ENCODE data around the gene CLSTN3.
A peak's percentile ranks its signal among the peaks of the same experiment; 100 is the strongest.

CLSTN3 gene

DNA sequence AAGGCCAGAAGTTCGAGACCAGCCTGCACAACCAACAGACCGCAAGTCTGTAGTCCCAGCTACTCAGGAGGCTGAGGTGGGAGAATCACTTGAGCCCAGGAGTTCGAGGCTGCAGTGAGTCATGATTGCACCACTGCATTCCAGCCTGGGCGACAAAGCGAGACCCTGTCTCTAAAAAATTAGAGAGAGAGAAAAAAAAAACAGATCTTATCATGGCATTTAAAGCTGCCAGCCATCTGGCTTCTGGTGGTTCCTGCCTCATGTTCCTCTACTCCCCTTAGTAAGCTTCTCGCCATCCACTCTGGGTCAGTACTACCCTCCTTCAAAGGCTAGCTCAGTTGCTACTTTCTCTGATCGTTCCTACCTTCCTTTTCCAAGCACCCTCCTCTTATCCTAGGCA is 16.1 kb downstream of the CLSTN3 start:
- H3K4me1 Mint-ChIP-seq: peaks cover 28% of the 10 kb centered on the region
- ATAC-seq: no peak
- H3K4me3 Mint-ChIP-seq: no peak overlapping the region
- DNase-seq (ENCODE audit: low spot score in 2 of 2): no peak
- H3K9me3 Mint-ChIP-seq: no peaks in the 10 kb centered on the region
- H3K27ac Mint-ChIP-seq: peak overlapping the region; percentile 27
- peaks cover 97% of the 10 kb centered on the region for H3K36me3 Mint-ChIP-seq

DNA sequence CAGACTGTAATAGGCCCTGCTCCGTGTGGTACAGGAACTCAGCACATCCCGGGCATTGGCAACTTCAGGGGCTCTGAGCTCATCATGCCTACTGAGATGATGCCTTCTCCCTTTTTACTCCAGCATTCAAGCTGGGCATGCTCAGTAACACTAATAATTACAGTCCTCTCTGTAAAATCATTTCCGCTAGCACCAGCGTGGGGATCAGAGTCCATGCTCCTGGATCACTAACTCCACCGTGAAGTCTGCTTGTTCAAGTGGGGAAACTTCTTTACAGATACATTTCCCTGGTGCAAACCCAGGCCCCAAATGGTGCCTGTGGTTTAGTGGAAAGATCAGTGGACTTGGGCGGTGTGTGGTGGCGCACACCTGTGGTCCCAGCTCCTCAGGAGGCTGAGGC is 16.7 kb downstream of the CLSTN3 start:
- no peak for DNase-seq (ENCODE audit: low spot score in 2 of 2)
- no peak for ATAC-seq
- Mint-ChIP-seq H3K27ac (peak overlapping the region; percentile 27), H3K4me1 (peaks cover 22% of the 10 kb centered on the region), H3K4me3 (no peak overlapping the region), H3K9me3 (no peaks in the 10 kb centered on the region), H3K36me3 (peaks cover 97% of the 10 kb centered on the region)

DNA sequence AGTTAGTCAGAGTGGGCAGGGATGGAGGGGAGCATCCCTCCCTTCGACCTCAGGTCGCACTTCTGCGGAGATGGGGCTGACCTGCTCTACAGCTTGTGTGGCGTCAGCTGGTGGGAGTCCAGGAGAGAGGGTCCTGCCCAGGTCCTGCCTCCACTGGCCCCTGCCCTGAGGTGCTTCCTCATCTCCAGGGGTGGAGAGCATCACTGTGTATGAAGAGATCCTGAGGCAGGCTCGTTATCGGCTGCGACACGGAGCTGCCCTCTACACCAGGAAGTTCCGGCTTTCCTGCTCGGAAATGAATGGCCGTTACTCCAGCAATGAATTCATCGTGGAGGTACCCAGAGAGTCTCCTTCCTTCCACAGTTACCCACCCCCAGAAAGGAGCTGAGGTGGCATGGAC is 20.2 kb downstream of the CLSTN3 start:
- H3K27ac Mint-ChIP-seq: peak overlapping the region; percentile 16
- H3K4me3 Mint-ChIP-seq: no peak overlapping the region
- no peaks in the 10 kb centered on the region for H3K9me3 Mint-ChIP-seq
- ATAC-seq (no peak), DNase-seq (ENCODE audit: low spot score in 2 of 2) (no peak)
- peaks cover 98% of the 10 kb centered on the region for H3K36me3 Mint-ChIP-seq
- H3K4me1 Mint-ChIP-seq: peaks cover 11% of the 10 kb centered on the region

DNA sequence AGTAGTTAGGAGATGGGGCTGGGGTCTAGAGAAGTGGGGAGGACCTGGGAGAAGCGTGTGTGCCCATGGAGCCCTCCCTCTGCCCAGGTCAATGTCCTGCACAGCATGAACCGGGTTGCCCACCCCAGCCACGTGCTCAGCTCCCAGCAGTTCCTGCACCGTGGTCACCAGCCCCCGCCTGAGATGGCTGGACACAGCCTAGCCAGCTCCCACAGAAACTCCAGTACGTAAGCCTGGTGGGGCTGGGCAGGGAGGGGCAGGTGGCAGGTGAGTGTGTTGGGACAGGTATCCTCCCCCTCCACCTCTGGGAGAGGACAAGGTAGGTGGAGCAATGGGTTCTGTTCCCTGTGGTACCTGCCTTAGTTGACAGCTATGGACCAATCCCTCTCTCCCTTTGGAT is 20.7 kb downstream of the CLSTN3 start:
- H3K4me1 Mint-ChIP-seq: peaks cover 7% of the 10 kb centered on the region
- ATAC-seq (no peak), DNase-seq (ENCODE audit: low spot score in 2 of 2) (no peak)
- no peaks in the 10 kb centered on the region for H3K9me3 Mint-ChIP-seq
- H3K27ac Mint-ChIP-seq: no peak overlapping the region
- H3K4me3 Mint-ChIP-seq: no peak overlapping the region
- H3K36me3 Mint-ChIP-seq: peaks cover 94% of the 10 kb centered on the region

DNA sequence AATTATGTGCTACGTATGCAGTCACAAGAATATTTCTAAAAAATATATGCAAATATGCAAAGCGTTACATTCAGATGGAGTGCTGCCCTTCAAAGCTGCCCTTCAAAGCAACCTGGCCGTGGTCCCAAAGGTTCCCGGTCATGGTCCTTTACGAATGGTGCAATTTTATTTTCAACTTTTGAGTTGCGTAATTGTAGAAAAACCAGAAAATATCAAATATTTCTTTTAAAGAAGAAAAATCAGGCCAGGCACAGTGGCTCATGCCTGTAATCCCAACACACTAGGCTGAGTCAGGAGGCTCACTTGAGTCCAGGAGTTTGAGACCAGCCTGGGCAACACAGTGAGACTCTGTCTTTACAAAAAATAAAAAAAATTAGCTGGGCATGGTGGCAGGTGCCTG is 21.4 kb downstream of the CLSTN3 start:
- Mint-ChIP-seq H3K4me3 (no peak overlapping the region), H3K4me1 (peaks cover 6% of the 10 kb centered on the region), H3K36me3 (peaks cover 87% of the 10 kb centered on the region), H3K9me3 (no peaks in the 10 kb centered on the region), H3K27ac (no peak overlapping the region)
- DNase-seq (ENCODE audit: low spot score in 2 of 2) (no peak), ATAC-seq (no peak)

DNA sequence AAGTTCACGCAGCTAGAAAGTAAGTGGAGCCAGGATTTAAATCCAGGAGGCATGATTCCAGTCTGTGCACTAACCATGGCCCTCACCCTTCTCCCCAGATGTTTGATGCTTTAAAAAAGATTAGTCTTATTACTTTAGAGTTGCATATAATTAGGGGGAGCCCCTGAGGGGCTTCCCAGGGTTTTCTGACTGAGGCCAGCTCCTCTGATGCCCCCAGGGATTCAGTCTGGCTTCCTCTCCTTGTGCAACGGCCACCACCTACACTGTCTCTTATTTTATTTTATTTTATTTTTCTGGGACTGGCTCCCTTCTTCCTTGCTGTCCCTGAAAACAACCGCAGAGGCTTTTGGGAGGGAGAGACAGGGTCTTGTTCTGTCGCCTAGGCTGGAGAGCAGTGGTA is 22.6 kb downstream of the CLSTN3 start:
- Mint-ChIP-seq H3K4me1 (peaks cover 11% of the 10 kb centered on the region), H3K4me3 (no peak overlapping the region), H3K27ac (peak overlapping the region; percentile 38), H3K9me3 (no peaks in the 10 kb centered on the region), H3K36me3 (peaks cover 80% of the 10 kb centered on the region)
- DNase-seq (ENCODE audit: low spot score in 2 of 2) (no peak), ATAC-seq (no peak)

DNA sequence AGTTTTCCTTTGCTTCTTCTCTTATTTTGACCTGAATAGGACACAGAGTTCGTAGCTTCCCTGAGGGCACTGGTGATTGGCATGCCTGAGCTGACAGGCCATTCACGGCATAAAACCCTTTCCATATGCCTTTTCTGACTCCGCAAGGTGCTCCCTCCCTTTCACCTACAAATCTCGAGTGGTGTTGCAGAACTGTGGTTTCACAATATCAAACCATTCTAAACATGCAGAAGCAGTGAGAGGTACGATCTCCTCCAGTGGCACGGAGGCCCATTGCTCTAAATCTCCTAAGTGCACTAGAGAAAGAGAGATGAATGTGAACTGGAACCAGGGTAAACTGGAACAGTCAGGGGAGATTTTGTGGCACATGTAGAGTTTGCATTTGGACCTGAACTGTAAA is 23.9 kb downstream of the CLSTN3 start:
- Mint-ChIP-seq H3K27ac (no peak overlapping the region), H3K9me3 (no peaks in the 10 kb centered on the region), H3K36me3 (peaks cover 71% of the 10 kb centered on the region), H3K4me1 (peaks cover 11% of the 10 kb centered on the region), H3K4me3 (no peak overlapping the region)
- ATAC-seq (no peak), DNase-seq (ENCODE audit: low spot score in 2 of 2) (no peak)

DNA sequence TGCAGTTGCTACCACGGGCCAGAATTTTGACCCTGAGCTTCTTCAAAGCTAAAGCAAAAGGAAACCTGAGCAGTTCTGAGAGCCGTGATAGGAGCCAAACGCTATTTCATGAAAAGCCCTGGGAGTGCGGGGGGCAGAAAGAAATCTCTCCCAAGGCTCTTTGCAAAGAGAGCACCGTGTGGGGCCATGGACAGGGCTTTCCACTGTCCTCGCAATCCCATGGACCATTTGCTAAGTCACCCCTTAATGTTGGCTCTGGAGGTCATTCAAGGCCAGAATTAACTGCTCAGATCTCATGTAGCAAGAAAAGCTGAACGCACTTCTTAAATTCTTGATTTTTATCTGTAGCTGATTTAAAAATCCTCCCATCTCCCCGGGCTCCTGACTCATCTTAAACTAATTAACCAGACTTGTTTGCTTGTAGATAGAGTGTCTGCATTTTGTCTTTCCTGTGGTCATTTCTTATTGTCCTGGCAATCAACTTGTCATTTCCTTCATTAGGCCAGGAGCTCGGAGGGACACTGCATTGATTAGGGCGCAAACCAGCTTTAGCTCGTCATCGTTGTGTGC is 24.8 kb downstream of the CLSTN3 start:
- ATAC-seq (no peak), DNase-seq (ENCODE audit: low spot score in 2 of 2) (no peak)
- no peak overlapping the region for H3K27ac Mint-ChIP-seq
- H3K9me3 Mint-ChIP-seq: no peaks in the 10 kb centered on the region
- peaks cover 63% of the 10 kb centered on the region for H3K36me3 Mint-ChIP-seq
- H3K4me3 Mint-ChIP-seq: no peak overlapping the region
- H3K4me1 Mint-ChIP-seq: peaks cover 14% of the 10 kb centered on the region

DNA sequence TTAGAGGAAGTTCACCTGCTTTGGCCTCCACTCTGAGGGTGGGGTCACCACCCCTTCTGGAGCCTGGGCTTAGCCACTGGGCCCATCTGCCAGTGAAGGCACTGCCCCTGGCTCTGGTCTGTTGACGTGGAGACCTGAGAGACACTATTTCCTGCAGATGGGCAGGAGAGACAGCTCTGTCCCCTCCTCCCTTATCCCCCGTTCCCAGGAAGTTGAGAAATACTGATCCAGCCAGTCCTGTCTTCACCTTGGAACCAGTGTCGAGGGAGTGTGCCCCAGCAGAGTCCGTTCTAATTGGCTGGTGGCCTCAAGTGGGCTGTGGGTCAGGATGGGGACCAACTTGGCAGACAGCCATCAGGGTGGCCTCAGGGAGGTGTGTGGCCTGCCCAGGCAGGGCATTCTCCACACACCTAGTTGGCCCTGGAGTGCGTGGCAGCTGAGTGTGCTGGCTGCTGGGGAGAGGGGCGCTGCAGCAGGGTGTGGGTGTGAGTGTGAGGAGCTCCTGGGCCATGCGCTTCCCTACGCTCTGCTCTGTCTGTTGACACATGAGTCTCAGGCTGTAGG is 25.4 kb downstream of the CLSTN3 start:
- peaks cover 63% of the 10 kb centered on the region for H3K36me3 Mint-ChIP-seq
- no peak overlapping the region for H3K4me3 Mint-ChIP-seq
- no peak overlapping the region for H3K27ac Mint-ChIP-seq
- ATAC-seq (no peak), DNase-seq (ENCODE audit: low spot score in 2 of 2) (no peak)
- H3K4me1 Mint-ChIP-seq: peaks cover 19% of the 10 kb centered on the region
- H3K9me3 Mint-ChIP-seq: no peaks in the 10 kb centered on the region

DNA sequence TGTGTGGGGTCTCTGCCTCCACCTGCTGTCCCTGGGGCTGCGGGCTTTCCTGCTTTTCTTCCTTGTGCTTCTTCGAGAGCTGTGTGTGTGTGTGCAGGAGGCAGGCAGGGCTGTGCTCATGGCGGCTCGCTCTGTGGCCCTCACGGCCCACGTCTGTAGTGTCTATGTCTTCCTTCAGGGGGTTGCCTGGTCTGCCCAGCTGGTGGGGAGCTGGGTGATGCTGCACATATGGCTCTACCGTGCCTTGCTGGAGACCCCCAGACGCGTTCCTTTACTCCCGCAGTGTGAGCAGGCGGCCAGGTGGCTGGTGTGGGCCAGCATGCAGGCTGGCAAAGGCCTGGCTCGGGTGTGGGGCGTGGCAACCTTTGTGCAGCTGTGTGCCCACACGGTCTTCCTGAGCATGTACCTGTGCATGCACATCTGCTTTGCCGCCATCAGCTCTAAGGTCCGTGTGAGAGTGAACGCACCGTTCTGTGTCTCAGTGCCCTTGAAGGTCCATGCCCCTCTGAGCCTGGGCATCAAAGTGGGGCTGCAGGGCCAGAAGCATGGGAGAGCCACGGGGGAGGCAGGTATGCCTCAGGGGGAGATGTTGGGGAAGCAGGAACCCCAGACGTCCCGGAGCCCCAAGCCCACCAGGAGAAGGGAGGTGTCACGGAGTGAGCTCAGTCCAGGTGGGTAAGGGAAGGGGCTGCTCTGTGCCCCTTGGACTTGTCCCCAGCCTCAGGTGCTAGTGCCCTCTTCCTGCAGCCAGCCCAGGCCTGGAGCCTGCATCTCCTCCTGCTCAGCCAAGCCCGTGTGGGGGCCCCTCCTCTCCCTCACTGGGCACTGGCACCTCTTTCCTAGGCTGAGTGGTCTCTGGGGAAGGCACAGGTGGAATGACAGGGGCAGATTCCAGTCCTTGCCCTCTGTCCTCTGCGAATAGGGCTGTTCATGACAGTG is 26.4 kb downstream of the CLSTN3 start:
- H3K4me1 Mint-ChIP-seq: peaks cover 21% of the 10 kb centered on the region
- ATAC-seq: no peak
- DNase-seq (ENCODE audit: low spot score in 2 of 2): no peak
- H3K27ac Mint-ChIP-seq: peak overlapping the region; percentile 83
- no peak overlapping the region for H3K4me3 Mint-ChIP-seq
- H3K36me3 Mint-ChIP-seq: peaks cover 57% of the 10 kb centered on the region
- H3K9me3 Mint-ChIP-seq: no peaks in the 10 kb centered on the region

DNA sequence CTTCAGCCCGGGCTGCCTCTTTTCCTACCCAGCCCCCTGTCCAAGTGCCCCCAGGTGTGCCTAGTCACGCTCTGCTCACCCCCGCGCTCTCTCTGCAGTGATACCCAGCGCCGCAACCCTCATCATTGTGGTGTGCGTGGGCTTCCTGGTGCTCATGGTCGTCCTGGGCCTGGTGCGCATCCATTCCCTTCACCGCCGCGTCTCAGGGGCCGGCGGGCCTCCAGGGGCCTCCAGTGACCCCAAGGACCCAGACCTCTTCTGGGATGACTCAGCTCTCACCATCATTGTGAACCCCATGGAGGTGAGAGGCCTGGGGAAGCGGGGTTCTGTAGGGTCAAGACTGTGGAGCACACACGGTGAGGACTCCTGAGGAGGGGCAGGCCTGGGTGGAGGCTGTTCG is 27.2 kb downstream of the CLSTN3 start:
- ATAC-seq (no peak), DNase-seq (ENCODE audit: low spot score in 2 of 2) (no peak)
- peaks cover 49% of the 10 kb centered on the region for H3K36me3 Mint-ChIP-seq
- H3K4me1 Mint-ChIP-seq: peaks cover 23% of the 10 kb centered on the region
- H3K9me3 Mint-ChIP-seq: no peaks in the 10 kb centered on the region
- H3K4me3 Mint-ChIP-seq: no peak overlapping the region
- peak overlapping the region; percentile 83 for H3K27ac Mint-ChIP-seq

DNA sequence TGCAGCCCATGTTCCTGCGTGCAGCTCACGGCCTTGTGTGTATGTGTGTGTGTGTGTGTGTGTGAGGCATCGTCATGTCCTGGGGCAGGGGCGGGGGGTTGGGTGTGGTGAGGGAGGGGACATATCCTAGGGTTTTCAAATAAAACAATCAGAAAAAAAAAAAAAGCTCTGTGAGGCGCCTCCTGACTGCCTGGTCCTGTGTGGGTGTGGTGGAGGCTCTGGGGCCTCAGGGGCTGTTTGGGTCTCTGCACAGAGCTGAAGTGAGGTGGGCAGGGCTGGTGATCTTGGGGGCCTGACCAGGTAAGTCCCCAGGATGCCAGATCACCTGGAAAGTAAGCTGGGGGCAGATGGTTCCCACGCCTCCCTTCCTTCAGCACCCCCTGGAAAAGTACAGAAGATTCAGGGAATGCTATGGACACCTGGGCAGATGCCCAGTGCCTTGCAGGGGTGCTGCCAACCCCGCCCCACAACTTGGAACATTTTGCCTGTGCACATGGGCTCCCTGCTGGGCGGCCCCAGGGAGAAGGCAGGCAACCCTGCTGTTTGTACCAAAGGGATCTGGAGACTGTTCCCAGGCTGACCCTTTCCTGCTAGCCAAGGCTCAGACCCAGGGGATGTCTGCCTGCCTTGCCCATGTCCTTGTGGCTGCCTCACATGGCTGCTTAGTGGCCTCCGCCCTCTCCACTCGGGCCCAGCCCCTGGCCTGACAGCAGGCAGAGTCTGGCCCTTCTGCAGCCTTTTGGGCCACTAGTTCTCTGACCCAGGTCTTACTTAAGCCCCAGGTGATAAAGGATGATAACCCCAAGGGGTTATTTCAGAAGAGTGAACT is 28.8 kb downstream of the CLSTN3 start:
- Mint-ChIP-seq H3K36me3 (peaks cover 33% of the 10 kb centered on the region), H3K4me1 (peaks cover 33% of the 10 kb centered on the region), H3K27ac (no peak overlapping the region), H3K9me3 (no peaks in the 10 kb centered on the region), H3K4me3 (no peak overlapping the region)
- ATAC-seq (no peak), DNase-seq (ENCODE audit: low spot score in 2 of 2) (no peak)

DNA sequence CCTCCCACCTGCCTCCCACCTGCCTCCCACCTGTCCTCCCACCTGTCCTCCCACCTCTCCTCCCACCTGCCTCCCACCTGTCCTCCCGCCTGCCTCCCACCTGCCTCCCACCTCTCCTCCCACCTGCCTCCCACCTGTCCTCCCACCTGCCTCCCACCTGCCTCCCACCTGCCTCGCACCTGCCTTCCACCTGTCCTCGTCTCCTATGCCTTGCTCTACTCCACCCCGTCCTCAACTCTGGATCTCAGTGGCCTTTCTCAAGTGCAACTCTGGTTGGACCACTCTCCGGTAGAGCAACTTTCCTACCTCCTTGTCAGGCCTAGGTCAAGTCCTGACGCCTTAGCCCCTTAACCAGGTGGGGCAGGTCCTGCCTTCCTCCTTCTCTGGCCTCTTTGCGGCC is 30.0 kb downstream of the CLSTN3 start:
- Mint-ChIP-seq H3K4me1 (peaks cover 33% of the 10 kb centered on the region), H3K36me3 (peaks cover 21% of the 10 kb centered on the region), H3K9me3 (no peaks in the 10 kb centered on the region), H3K4me3 (no peak overlapping the region), H3K27ac (peak overlapping the region; percentile 49)
- DNase-seq (ENCODE audit: low spot score in 2 of 2): no peak
- ATAC-seq: no peak

DNA sequence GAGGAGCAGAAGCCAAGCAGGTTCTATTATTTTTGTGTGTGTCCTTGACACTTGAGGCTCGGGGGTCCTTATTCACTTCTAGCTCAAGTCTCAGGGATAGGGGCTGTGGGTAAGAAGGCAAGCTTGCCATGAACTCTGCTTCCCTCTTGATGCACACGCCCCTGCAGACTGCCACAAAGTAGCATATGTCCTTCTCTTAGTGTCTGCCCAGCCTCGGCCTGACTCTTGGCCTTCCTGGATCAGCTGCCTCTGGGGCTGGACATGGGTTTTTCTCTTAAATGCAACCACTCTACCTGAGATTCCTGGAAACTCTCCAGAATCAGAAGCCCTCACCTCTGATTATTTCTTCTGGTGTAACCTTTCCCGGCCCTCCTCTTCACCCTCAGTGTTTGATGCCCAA is 31.2 kb downstream of the CLSTN3 start:
- Mint-ChIP-seq H3K36me3 (peaks cover 17% of the 10 kb centered on the region), H3K4me1 (peaks cover 33% of the 10 kb centered on the region), H3K27ac (no peak overlapping the region), H3K9me3 (no peaks in the 10 kb centered on the region), H3K4me3 (no peak overlapping the region)
- ATAC-seq: no peak
- DNase-seq (ENCODE audit: low spot score in 2 of 2): no peak

DNA sequence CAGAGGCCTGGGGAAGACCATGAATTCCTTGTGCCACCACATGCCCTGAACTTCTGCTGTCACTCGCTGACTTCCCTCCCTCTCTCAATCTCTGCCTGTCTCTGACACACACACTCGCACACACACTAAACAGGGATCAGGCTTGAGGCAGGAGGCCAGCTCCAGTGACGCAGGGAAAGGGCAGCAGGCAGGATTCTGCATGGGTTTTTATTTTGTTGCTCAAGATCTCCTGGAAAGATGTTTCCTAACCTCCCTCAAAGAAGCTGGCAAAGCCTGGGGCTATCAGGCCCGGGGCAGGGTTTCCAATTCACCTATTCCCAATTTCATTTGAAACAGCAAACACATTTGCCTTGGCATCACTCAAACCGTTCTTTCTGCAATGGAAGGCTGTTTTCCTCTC is 31.6 kb downstream of the CLSTN3 start:
- H3K36me3 Mint-ChIP-seq: peaks cover 17% of the 10 kb centered on the region
- ATAC-seq (no peak), DNase-seq (ENCODE audit: low spot score in 2 of 2) (no peak)
- peaks cover 33% of the 10 kb centered on the region for H3K4me1 Mint-ChIP-seq
- H3K27ac Mint-ChIP-seq: no peak overlapping the region
- no peak overlapping the region for H3K4me3 Mint-ChIP-seq
- H3K9me3 Mint-ChIP-seq: no peaks in the 10 kb centered on the region
